ENCODE results near the gene DEPP1. TPM values are rescaled to one million over a fixed set of nuclear protein-coding genes. Genes with fewer than 3 reads are reported as not detected.
"Not testable (repeated sequence)": the region's sequence is repeated elsewhere in the genome, so short reads cannot be mapped to it uniquely, and the experiment has no call there.

Gene DEPP1
- total RNA-seq: not detected

- peaks cover 25% of the 10 kb centered on the region for H3K4me1 Mint-ChIP-seq (ENCODE audit: low read depth)
- ChIA-PET POLR2A (interaction anchor here (0.6 to 1.8 kb wide), 2 partner anchors 22 to 249 kb away, joined by 3 to 6 read pairs; partner anchors contain the start of gene ZNF22), CTCF (interaction anchor here (1.6 to 4.2 kb wide), 2 partner anchors 10 to 46 kb away, joined by 7 to 25 read pairs; no protein-coding TSS in a partner anchor)
- no peak for DNase-seq
- no peaks in the 10 kb centered on the region for H3K9me3 Mint-ChIP-seq (ENCODE audit: insufficient read depth)
- H3K4me3 Mint-ChIP-seq: no peak within 1 kb of the TSS
- H3K27me3 Mint-ChIP-seq (ENCODE audit: low read depth): no peaks in the 10 kb centered on the region
- H3K27ac Mint-ChIP-seq: no peak within 1 kb of the TSS
- no peak for ATAC-seq
- H3K36me3 Mint-ChIP-seq (ENCODE audit: low read depth): no peaks in the 10 kb centered on the region
Measured at GRCh38 chr10:44978570-44979280, at the start of gene DEPP1. Gene DEPP1, minus strand, starts transcription at chr10:44978809. Its CDS starts 779 bp downstream, at chr10:44978030.

- Mint-ChIP-seq H3K4me1 (ENCODE audit: low read depth) (no peaks in the 10 kb centered on the region), H3K27me3 (ENCODE audit: low read depth) (peaks cover 3% of the 10 kb centered on the region), H3K27ac (no peak overlapping the region), H3K36me3 (ENCODE audit: low read depth) (no peaks in the 10 kb centered on the region), H3K9me3 (ENCODE audit: insufficient read depth) (no peaks in the 10 kb centered on the region), H3K4me3 (no peak overlapping the region)
- CTCF ChIA-PET: no interaction called here
- ATAC-seq: no peak
- POLR2A ChIA-PET: no interaction called here
- no peak for DNase-seq
Measured at GRCh38 chr10:45023426-45023825, 44.8 kb upstream of the DEPP1 start.

DNA sequence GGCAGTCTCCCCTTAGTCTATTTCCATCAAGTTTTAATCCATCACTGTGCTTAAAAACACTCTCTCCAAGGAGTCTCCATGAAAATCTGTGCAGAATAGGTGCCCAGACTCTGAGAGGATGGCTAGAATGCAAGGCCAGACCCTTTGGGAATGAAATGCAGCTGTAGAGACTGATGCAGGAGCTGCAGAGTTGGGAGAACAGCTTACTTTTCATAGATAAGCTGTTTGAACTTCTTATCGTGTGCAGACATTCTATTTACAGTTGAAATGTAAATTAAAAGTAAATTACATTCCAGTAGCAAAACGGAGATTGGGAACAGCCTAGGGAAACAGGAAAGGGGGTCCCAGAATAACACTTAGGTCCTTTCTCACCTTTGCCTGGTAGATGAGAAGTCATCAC is 37.0 kb upstream of the DEPP1 start:
- Mint-ChIP-seq H3K4me1 (ENCODE audit: low read depth) (no peaks in the 10 kb centered on the region), H3K27me3 (ENCODE audit: low read depth) (peaks cover 5% of the 10 kb centered on the region), H3K4me3 (no peak overlapping the region), H3K9me3 (ENCODE audit: insufficient read depth) (no peaks in the 10 kb centered on the region), H3K27ac (no peak overlapping the region), H3K36me3 (ENCODE audit: low read depth) (no peaks in the 10 kb centered on the region)
- ChIA-PET POLR2A (no interaction called here), CTCF (interaction anchor here (1.7 kb wide), 1 partner anchor 83 kb away, joined by 4 read pairs; no protein-coding TSS in a partner anchor)
- ATAC-seq (no peak), DNase-seq (no peak)

- CTCF ChIA-PET: interaction anchor here (1.7 kb wide), 1 partner anchor 82 kb away, joined by 4 read pairs; no protein-coding TSS in a partner anchor
- H3K36me3 Mint-ChIP-seq (ENCODE audit: low read depth); H3K4me1 Mint-ChIP-seq (ENCODE audit: low read depth); H3K9me3 Mint-ChIP-seq (ENCODE audit: insufficient read depth); POLR2A ChIA-PET; H3K27ac Mint-ChIP-seq; ATAC-seq; H3K27me3 Mint-ChIP-seq (ENCODE audit: low read depth); DNase-seq; H3K4me3 Mint-ChIP-seq: not testable (repeated sequence)
Measured at GRCh38 chr10:45014557-45014956, 35.9 kb upstream of the DEPP1 start.

DNA sequence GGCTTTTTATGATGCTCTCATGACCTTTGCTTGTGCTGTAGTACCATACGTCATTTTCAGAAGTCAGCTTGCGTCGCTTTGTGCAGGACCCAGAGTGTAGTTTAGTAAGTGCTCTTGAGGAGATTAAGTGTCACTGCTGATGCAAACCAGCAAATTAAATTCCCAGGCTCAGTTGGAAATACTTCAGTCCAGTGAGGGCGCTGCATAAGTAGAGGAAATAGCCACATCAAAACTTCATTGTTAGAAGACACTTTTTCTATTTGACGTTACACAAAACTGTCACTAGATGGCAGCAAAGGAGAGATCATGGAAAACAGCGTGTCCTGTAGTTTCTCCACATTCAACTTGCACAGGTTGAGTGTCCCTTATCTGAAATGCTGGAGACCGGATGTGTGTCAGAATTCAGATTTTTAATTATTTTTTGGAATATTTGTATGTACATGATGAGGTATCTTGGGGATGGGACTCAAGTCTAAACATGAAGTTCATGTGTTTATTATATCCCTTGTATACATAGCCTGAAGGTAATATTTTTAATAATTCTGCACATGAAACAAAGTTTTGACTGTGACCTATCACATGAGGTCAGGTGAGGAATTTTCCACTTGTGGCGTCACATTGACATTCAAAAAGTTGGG is 30.0 kb upstream of the DEPP1 start:
- no peaks in the 10 kb centered on the region for H3K27me3 Mint-ChIP-seq (ENCODE audit: low read depth)
- ATAC-seq (peak; percentile 84), DNase-seq (peak; percentile 55)
- peaks cover 25% of the 10 kb centered on the region for H3K36me3 Mint-ChIP-seq (ENCODE audit: low read depth)
- ChIA-PET CTCF (interaction anchor here (0.6 to 1.6 kb wide), 6 partner anchors 9 to 226 kb away, joined by 3 to 9 read pairs (median 4); partner anchors contain the start of gene ZNF22), POLR2A (no interaction called here)
- H3K4me3 Mint-ChIP-seq: no peak overlapping the region
- H3K27ac Mint-ChIP-seq: no peak overlapping the region
- H3K9me3 Mint-ChIP-seq (ENCODE audit: insufficient read depth): peaks cover 14% of the 10 kb centered on the region
- peaks cover 6% of the 10 kb centered on the region for H3K4me1 Mint-ChIP-seq (ENCODE audit: low read depth)

- H3K4me3 Mint-ChIP-seq: no peak overlapping the region
- H3K9me3 Mint-ChIP-seq (ENCODE audit: insufficient read depth): peaks cover 23% of the 10 kb centered on the region
- no peak overlapping the region for H3K27ac Mint-ChIP-seq
- ATAC-seq (no peak), DNase-seq (no peak)
- ChIA-PET POLR2A (no interaction called here), CTCF (interaction anchor here (1.3 to 1.4 kb wide), 2 partner anchors 9 to 31 kb away, joined by 3 read pairs; no protein-coding TSS in a partner anchor)
- H3K4me1 Mint-ChIP-seq (ENCODE audit: low read depth): peaks cover 21% of the 10 kb centered on the region
- H3K27me3 Mint-ChIP-seq (ENCODE audit: low read depth): no peaks in the 10 kb centered on the region
- peaks cover 45% of the 10 kb centered on the region for H3K36me3 Mint-ChIP-seq (ENCODE audit: low read depth)
Measured at GRCh38 chr10:45006276-45007030, 27.8 kb upstream of the DEPP1 start.

DNA sequence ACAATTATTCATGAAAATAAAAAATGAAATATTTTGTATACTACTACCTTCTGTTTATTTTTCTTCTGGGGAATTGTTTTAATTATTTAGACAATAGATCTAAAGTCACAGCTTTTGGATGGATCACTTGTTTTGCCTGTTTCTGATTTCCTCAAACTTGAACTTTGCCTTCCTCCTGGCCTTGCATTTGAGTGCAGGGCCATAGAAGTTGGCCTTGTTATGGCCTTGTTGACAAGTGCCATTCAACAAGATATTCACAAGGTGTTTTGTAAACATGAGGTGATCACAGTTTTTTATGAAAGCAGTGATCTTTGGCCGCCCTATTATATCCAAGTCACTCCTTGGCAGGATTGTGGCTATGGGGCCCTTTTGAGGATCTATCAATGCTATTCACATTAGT is 26.7 kb upstream of the DEPP1 start:
- peaks cover 25% of the 10 kb centered on the region for H3K4me1 Mint-ChIP-seq (ENCODE audit: low read depth)
- POLR2A ChIA-PET: interaction anchor here (0.9 kb wide), 1 partner anchor 25 kb away, joined by 3 read pairs; no protein-coding TSS in a partner anchor
- peaks cover 46% of the 10 kb centered on the region for H3K36me3 Mint-ChIP-seq (ENCODE audit: low read depth)
- H3K4me3 Mint-ChIP-seq: no peak overlapping the region
- peaks cover 23% of the 10 kb centered on the region for H3K9me3 Mint-ChIP-seq (ENCODE audit: insufficient read depth)
- H3K27ac Mint-ChIP-seq: no peak overlapping the region
- DNase-seq: no peak
- no peaks in the 10 kb centered on the region for H3K27me3 Mint-ChIP-seq (ENCODE audit: low read depth)
- ATAC-seq: no peak
- CTCF ChIA-PET: interaction anchor here (3.3 kb wide), 1 partner anchor 73 kb away, joined by 16 read pairs; no protein-coding TSS in a partner anchor

DNA sequence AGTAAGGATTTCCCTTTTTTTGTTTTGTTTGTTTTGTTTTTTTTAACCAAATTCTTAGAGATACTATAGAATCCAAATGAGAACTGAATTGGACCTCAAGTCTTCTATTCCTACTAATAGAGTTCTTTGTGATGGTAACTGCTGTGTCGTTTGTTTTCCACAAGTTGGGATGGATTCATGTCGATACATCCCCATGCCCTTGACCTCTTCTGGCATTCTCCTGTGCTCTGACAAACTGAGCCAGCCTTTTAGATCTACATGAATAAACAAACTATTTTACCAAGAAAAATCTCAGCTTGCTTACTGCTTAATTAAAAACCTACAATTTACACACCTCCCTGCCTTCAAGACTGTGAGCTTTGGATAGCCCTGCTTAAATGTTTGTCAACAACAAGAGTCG is 26.1 kb upstream of the DEPP1 start:
- ATAC-seq: no peak
- H3K4me3 Mint-ChIP-seq: no peak overlapping the region
- no peaks in the 10 kb centered on the region for H3K27me3 Mint-ChIP-seq (ENCODE audit: low read depth)
- POLR2A ChIA-PET: interaction anchor here (0.6 to 1.2 kb wide), 3 partner anchors 24 to 237 kb away, joined by 3 to 5 read pairs (median 3); no protein-coding TSS in a partner anchor
- CTCF ChIA-PET: interaction anchor here (3.3 kb wide), 1 partner anchor 72 kb away, joined by 16 read pairs; no protein-coding TSS in a partner anchor
- peaks cover 23% of the 10 kb centered on the region for H3K9me3 Mint-ChIP-seq (ENCODE audit: insufficient read depth)
- peaks cover 32% of the 10 kb centered on the region for H3K4me1 Mint-ChIP-seq (ENCODE audit: low read depth)
- DNase-seq: no peak
- no peak overlapping the region for H3K27ac Mint-ChIP-seq
- H3K36me3 Mint-ChIP-seq (ENCODE audit: low read depth): peaks cover 46% of the 10 kb centered on the region

- DNase-seq: no peak
- Mint-ChIP-seq H3K4me3 (no peak overlapping the region), H3K36me3 (ENCODE audit: low read depth) (peaks cover 46% of the 10 kb centered on the region), H3K4me1 (ENCODE audit: low read depth) (peaks cover 36% of the 10 kb centered on the region), H3K27me3 (ENCODE audit: low read depth) (no peaks in the 10 kb centered on the region), H3K9me3 (ENCODE audit: insufficient read depth) (peaks cover 23% of the 10 kb centered on the region), H3K27ac (no peak overlapping the region)
- ChIA-PET POLR2A (interaction anchor here (1.2 kb wide), 1 partner anchor 35 kb away, joined by 5 read pairs; no protein-coding TSS in a partner anchor), CTCF (interaction anchor here (3.3 kb wide), 1 partner anchor 71 kb away, joined by 16 read pairs; no protein-coding TSS in a partner anchor)
- no peak for ATAC-seq
Measured at GRCh38 chr10:45003432-45004000, 24.9 kb upstream of the DEPP1 start.

GRCh38 chr10:45001381-45002148 is 23.0 kb upstream of the DEPP1 start:
- CTCF ChIA-PET: interaction anchor here (0.9 to 2.9 kb wide), 4 partner anchors 10 to 69 kb away, joined by 3 to 15 read pairs (median 3); no protein-coding TSS in a partner anchor
- peaks cover 3% of the 10 kb centered on the region for H3K27me3 Mint-ChIP-seq (ENCODE audit: low read depth)
- peaks cover 23% of the 10 kb centered on the region for H3K9me3 Mint-ChIP-seq (ENCODE audit: insufficient read depth)
- POLR2A ChIA-PET: interaction anchor here (0.8 to 2.3 kb wide), 4 partner anchors 21 to 420 kb away, joined by 3 to 6 read pairs (median 4); partner anchors contain the start of genes DEPP1 and RASSF4
- peaks cover 45% of the 10 kb centered on the region for H3K4me1 Mint-ChIP-seq (ENCODE audit: low read depth)
- H3K4me3 Mint-ChIP-seq: peak overlapping the region; percentile 94
- H3K27ac Mint-ChIP-seq: peak overlapping the region; percentile 94
- DNase-seq (peak; percentile 74), ATAC-seq (peak; percentile 79)
- H3K36me3 Mint-ChIP-seq (ENCODE audit: low read depth): peaks cover 46% of the 10 kb centered on the region
